Astrocyte (in vitro differentiated cells and primary cell): ENCODE results near the gene OR1A1. TPM values are rescaled to one million over a fixed set of nuclear protein-coding genes. Genes with fewer than 3 reads are reported as not detected.

Experiments used
- DNase-seq: peaks from one replicate; pipeline ENCODE4 v3.0.0-alpha.2; 2010; ENCODE audit warnings: low read depth
- FAIRE-seq: peaks from 2 replicates; lab custom pipeline; 2011; peaks lifted over from hg19 to GRCh38; lab: Jason Lieb, UNC
- H2AFZ ChIP-seq: 2 replicates; pipeline ENCODE4 v1.6.0; 2012; ENCODE audit warnings: low read depth, low read length, inconsistent platforms
- H3K27ac ChIP-seq: 2 replicates; pipeline ENCODE4 v1.5.1; 2011; ENCODE audit warnings: low read depth, low read length, inconsistent platforms
- H3K27me3 ChIP-seq: 2 replicates; pipeline ENCODE4 v1.6.0; 2011; ENCODE audit warnings: low read length, inconsistent platforms; ENCODE audit not compliant: insufficient read depth
- H3K36me3 ChIP-seq: 2 replicates; pipeline ENCODE4 v1.5.1; 2011; ENCODE audit warnings: low read length, inconsistent platforms; ENCODE audit not compliant: insufficient read depth
- H3K4me1 ChIP-seq: 2 replicates; pipeline ENCODE4 v1.5.1; 2011; ENCODE audit warnings: low read length, inconsistent platforms; ENCODE audit not compliant: insufficient read depth
- H3K4me2 ChIP-seq: 2 replicates; pipeline ENCODE4 v1.6.0; 2012; ENCODE audit warnings: low read length, inconsistent platforms
- H3K4me3 ChIP-seq: 2 replicates; pipeline ENCODE4 v1.5.1; 2011; ENCODE audit warnings: low read depth, mild to moderate bottlenecking, low read length, inconsistent platforms; ENCODE audit not compliant: insufficient read depth
- H3K79me2 ChIP-seq: 2 replicates; pipeline ENCODE4 v1.6.0; 2012; ENCODE audit warnings: mild to moderate bottlenecking, low read length, inconsistent platforms; ENCODE audit not compliant: insufficient read depth
- H3K9ac ChIP-seq: 2 replicates; pipeline ENCODE4 v1.6.0; 2012; ENCODE audit warnings: mild to moderate bottlenecking, low read length, inconsistent platforms
- H3K9me3 ChIP-seq: 2 replicates; pipeline ENCODE4 v1.5.1; 2012; ENCODE audit warnings: low read depth, mild to moderate bottlenecking, low read length, inconsistent platforms; ENCODE audit not compliant: insufficient read depth
- H4K20me1 ChIP-seq: 2 replicates; pipeline ENCODE4 v1.6.0; 2012; ENCODE audit warnings: low read length, inconsistent platforms; ENCODE audit not compliant: insufficient read depth
- H3K27ac Mint-ChIP-seq: one replicate; pipeline ENCODE4 v1.8.0; 2021; ENCODE audit warnings: mild to moderate bottlenecking, mixed read lengths; ENCODE audit not compliant: unreplicated experiment
- H3K27me3 Mint-ChIP-seq: one replicate; pipeline ENCODE4 v1.8.0; 2021; ENCODE audit warnings: low read depth, mixed read lengths; ENCODE audit not compliant: unreplicated experiment
- H3K36me3 Mint-ChIP-seq: one replicate; pipeline ENCODE4 v1.8.0; 2021; ENCODE audit warnings: low read depth, mixed read lengths; ENCODE audit not compliant: unreplicated experiment
- H3K4me1 Mint-ChIP-seq: one replicate; pipeline ENCODE4 v1.8.0; 2021; ENCODE audit warnings: low read depth, mixed read lengths; ENCODE audit not compliant: unreplicated experiment
- H3K4me3 Mint-ChIP-seq: one replicate; pipeline ENCODE4 v1.8.0; 2021; ENCODE audit warnings: mild to moderate bottlenecking, moderate library complexity, mixed read lengths; ENCODE audit not compliant: unreplicated experiment
- H3K9me3 Mint-ChIP-seq: one replicate; pipeline ENCODE4 v1.8.0; 2021; ENCODE audit warnings: mild to moderate bottlenecking, mixed read lengths; ENCODE audit not compliant: unreplicated experiment
- CTCF ChIP-seq: IDR thresholded peaks from 2 replicates; pipeline ENCODE4 v1.5.1; 2011; ENCODE audit warnings: low read depth, mild to moderate bottlenecking, inconsistent platforms, low read length, moderate library complexity; ENCODE audit not compliant: insufficient read depth
- EZH2 ChIP-seq: IDR thresholded peaks from 2 replicates; pipeline ENCODE4 v1.6.1; 2012; ENCODE audit warnings: mild to moderate bottlenecking, low read length, inconsistent platforms; ENCODE audit not compliant: insufficient read depth
- total RNA-seq: library from RNA; stranded (reverse); gene quantifications from 2 replicates; pipeline ENCODE4 v1.2.1, GENCODE V29; 2021

The OR1A1 gene
- total RNA-seq, 1 donor from 2014 or later, result not detected

- FAIRE-seq (no peak), DNase-seq (no peak)
- TF ChIP-seq EZH2 (no peak), CTCF (no peak)
- Mint-ChIP-seq H3K9me3 (no peaks in the 10 kb centered on the region), H3K36me3 (no peaks in the 10 kb centered on the region), H3K27me3 (peaks cover 11% of the 10 kb centered on the region), H3K4me3 (no peak within 1 kb of the TSS), H3K27ac (no peak within 1 kb of the TSS), H3K4me1 (no peaks in the 10 kb centered on the region)
- no peak within 1 kb of the TSS for H3K4me2 ChIP-seq
- no peaks in the 10 kb centered on the region for H3K27me3 ChIP-seq
- no peak within 1 kb of the TSS for H3K27ac ChIP-seq
- no peaks in the 10 kb centered on the region for H4K20me1 ChIP-seq
- no peaks in the 10 kb centered on the region for H3K79me2 ChIP-seq
- H3K4me3 ChIP-seq, result no peak within 1 kb of the TSS
- no peaks in the 10 kb centered on the region for H3K36me3 ChIP-seq
- peaks cover 4% of the 10 kb centered on the region for H3K9me3 ChIP-seq
- no peaks in the 10 kb centered on the region for H3K4me1 ChIP-seq
- no peak within 1 kb of the TSS for H2AFZ ChIP-seq
- no peak within 1 kb of the TSS for H3K9ac ChIP-seq
Measured at GRCh38 chr17:3197219-3197618, 10.2 kb upstream of the OR1A1 start, which contains the start of gene OR1A2. Gene OR1A2 (plus strand): TSS chr17:3197519. CDS start chr17:3197519, 0 bp downstream.

GRCh38 chr17:3208484-3208883 lies 1.0 kb downstream of the OR1A1 start:
- Mint-ChIP-seq H3K4me3 (no peak overlapping the region), H3K9me3 (peaks cover 7% of the 10 kb centered on the region), H3K27me3 (peaks cover 7% of the 10 kb centered on the region), H3K27ac (no peak overlapping the region), H3K36me3 (no peaks in the 10 kb centered on the region), H3K4me1 (no peaks in the 10 kb centered on the region)
- Histone ChIP-seq H3K4me3 (no peak overlapping the region), H3K27me3 (no peaks in the 10 kb centered on the region), H3K4me2 (no peak overlapping the region), H3K9ac (no peak overlapping the region), H3K79me2 (no peaks in the 10 kb centered on the region), H3K36me3 (no peaks in the 10 kb centered on the region), H3K4me1 (no peaks in the 10 kb centered on the region), H3K9me3 (no peaks in the 10 kb centered on the region), H4K20me1 (no peaks in the 10 kb centered on the region), H2AFZ (no peak overlapping the region), H3K27ac (no peak overlapping the region)
- DNase-seq (no peak), FAIRE-seq (no peak)
- TF ChIP-seq EZH2 (no peak), CTCF (no peak)

GRCh38 chr17:3213001-3213400 lies 5.5 kb downstream of the OR1A1 start:
- FAIRE-seq, result no peak
- Histone ChIP-seq H3K9me3 (peaks cover 2% of the 10 kb centered on the region), H3K4me2 (no peak overlapping the region), H3K36me3 (no peaks in the 10 kb centered on the region), H2AFZ (no peak overlapping the region), H3K27ac (no peak overlapping the region), H3K79me2 (no peaks in the 10 kb centered on the region), H3K4me1 (no peaks in the 10 kb centered on the region), H3K27me3 (no peaks in the 10 kb centered on the region), H4K20me1 (no peaks in the 10 kb centered on the region), H3K9ac (no peak overlapping the region), H3K4me3 (no peak overlapping the region)
- DNase-seq, result no peak
- Mint-ChIP-seq H3K4me3 (no peak overlapping the region), H3K27me3 (peaks cover 3% of the 10 kb centered on the region), H3K27ac (no peak overlapping the region), H3K9me3 (peaks cover 1% of the 10 kb centered on the region), H3K36me3 (no peaks in the 10 kb centered on the region), H3K4me1 (no peaks in the 10 kb centered on the region)
- no peak for TF ChIP-seq CTCF
- TF ChIP-seq EZH2, result no peak
